Panc1 (cell line): ENCODE measurements around the gene HIPK3. TPM values are rescaled to one million over a fixed set of nuclear protein-coding genes. Genes with fewer than 3 reads are reported as not detected.

ENCODE experiments used
- ATAC-seq: fragments of 200-7000 bp; cut with Tn5 transposase; 2 replicates; pipeline ENCODE4 v1.9.1; 2020; ENCODE audit warnings: mild to moderate bottlenecking, moderate library complexity
- BruUV-seq: library from RNA; stranded (reverse); fragments of 400-500 nt; replicated peaks from 2 replicates; lab custom pipeline; 2021; lab: Mats Ljungman, UMichigan
- CTCF ChIA-PET: fragments of 300-600 bp; sonication (Branson Sonifier 250); formaldehyde crosslinking; loops from one replicate; lab custom pipeline; 2022; ENCODE audit warnings: antibody characterized with exemption; lab: Charles Lee
- POLR2A ChIA-PET: fragments of 300-600 bp; sonication (Branson Sonifier 250); formaldehyde crosslinking; loops from one replicate; lab custom pipeline; 2022; ENCODE audit warnings: antibody characterized with exemption; lab: Charles Lee
- DNase-seq: peaks from one replicate; pipeline ENCODE4 v3.0.0-alpha.2; 2010; ENCODE audit warnings: low read depth, low spot score
- H3K27ac ChIP-seq: 2 replicates; pipeline ENCODE4 v1.5.1; 2011; ENCODE audit warnings: mild to moderate bottlenecking, low read length, inconsistent platforms
- H3K27me3 ChIP-seq: fragments of 200-500 bp; sonication (Bioruptor generic); 2 replicates; pipeline ENCODE4 v1.6.0; 2014; ENCODE audit warnings: low read length, inconsistent platforms; ENCODE audit not compliant: control insufficient read depth, insufficient read depth
- H3K36me3 ChIP-seq: fragments of 200-500 bp; sonication (Bioruptor generic); 2 replicates; pipeline ENCODE4 v1.5.1; 2014; ENCODE audit warnings: inconsistent platforms, mild to moderate bottlenecking, low read length, moderate library complexity; ENCODE audit not compliant: control insufficient read depth, insufficient read depth
- H3K4me1 ChIP-seq: 2 replicates; pipeline ENCODE4 v1.5.1; 2011; ENCODE audit warnings: inconsistent platforms, mild to moderate bottlenecking, low read length, moderate library complexity; ENCODE audit not compliant: control insufficient read depth, insufficient read depth
- H3K4me3 ChIP-seq, 2 experiments: 2 replicates each; pipeline ENCODE4 v1.5.1; 2011 to 2012; ENCODE audit warnings: low read depth in 2 of 2, low read length in 2 of 2, mild to moderate bottlenecking in 2 of 2, inconsistent platforms in 1 of 2, moderate library complexity in 1 of 2
- H3K9me3 ChIP-seq: fragments of 200-500 bp; sonication (Bioruptor generic); 2 replicates; pipeline ENCODE4 v1.5.1; 2014; ENCODE audit warnings: low read depth, mild to moderate bottlenecking, inconsistent platforms, low read length, moderate library complexity; ENCODE audit not compliant: control insufficient read depth, insufficient read depth
- POLR2AphosphoS5 ChIP-seq: IDR thresholded peaks from 2 replicates; pipeline ENCODE4 v1.6.1; 2012; ENCODE audit warnings: mild to moderate bottlenecking, low read depth, low read length, moderate library complexity
- SIN3A ChIP-seq: IDR thresholded peaks from 2 replicates; pipeline ENCODE4 v1.6.1; 2012; ENCODE audit warnings: low read depth, mild to moderate bottlenecking, low read length, moderate library complexity, borderline replicate concordance; ENCODE audit not compliant: insufficient read depth
- TCF7L2 ChIP-seq: IDR thresholded peaks from 2 replicates; pipeline ENCODE4 v1.6.1; 2011; ENCODE audit warnings: mild to moderate bottlenecking, low read depth, low read length, inconsistent platforms
- in situ Hi-C: cut with HindIII; loops from 2 replicates; pipeline ENCODE4 v1.10.0; 2016; ENCODE audit warnings: low sequenced_read_pairs, low pct_unique_long_range_greater_than_20kb
- intact Hi-C: fragments of 100-400 bp; cut with micrococcal nuclease; formaldehyde crosslinking; loops from one replicate; pipeline ENCODE4 v1.10.0; 2022; ENCODE audit not compliant: unreplicated experiment
- total RNA-seq: library from RNA; stranded (reverse); gene quantifications from one replicate; pipeline ENCODE4 v1.2.1, GENCODE V29; 2021; ENCODE audit not compliant: unreplicated experiment
- TF ChIP-seq, protein P1 (sequence below): fragments of 450-650 bp; IDR thresholded peaks from 2 replicates; pipeline ENCODE4 v1.5.1; 2017; ENCODE audit warnings: mild to moderate bottlenecking
- TF ChIP-seq, protein P2 (sequence below), 2 experiments: IDR thresholded peaks; 2 replicates each; pipeline ENCODE4 v1.6.1; 2011 to 2012; ENCODE audit warnings: low read depth in 2 of 2, control low read depth in 1 of 2, low read length in 1 of 2, mild to moderate bottlenecking in 1 of 2, moderate library complexity in 1 of 2; ENCODE audit not compliant: insufficient read depth in 1 of 2

HIPK3 gene
- total RNA-seq, 1 experiment from 2014 or later = 72.2 TPM

DNA sequence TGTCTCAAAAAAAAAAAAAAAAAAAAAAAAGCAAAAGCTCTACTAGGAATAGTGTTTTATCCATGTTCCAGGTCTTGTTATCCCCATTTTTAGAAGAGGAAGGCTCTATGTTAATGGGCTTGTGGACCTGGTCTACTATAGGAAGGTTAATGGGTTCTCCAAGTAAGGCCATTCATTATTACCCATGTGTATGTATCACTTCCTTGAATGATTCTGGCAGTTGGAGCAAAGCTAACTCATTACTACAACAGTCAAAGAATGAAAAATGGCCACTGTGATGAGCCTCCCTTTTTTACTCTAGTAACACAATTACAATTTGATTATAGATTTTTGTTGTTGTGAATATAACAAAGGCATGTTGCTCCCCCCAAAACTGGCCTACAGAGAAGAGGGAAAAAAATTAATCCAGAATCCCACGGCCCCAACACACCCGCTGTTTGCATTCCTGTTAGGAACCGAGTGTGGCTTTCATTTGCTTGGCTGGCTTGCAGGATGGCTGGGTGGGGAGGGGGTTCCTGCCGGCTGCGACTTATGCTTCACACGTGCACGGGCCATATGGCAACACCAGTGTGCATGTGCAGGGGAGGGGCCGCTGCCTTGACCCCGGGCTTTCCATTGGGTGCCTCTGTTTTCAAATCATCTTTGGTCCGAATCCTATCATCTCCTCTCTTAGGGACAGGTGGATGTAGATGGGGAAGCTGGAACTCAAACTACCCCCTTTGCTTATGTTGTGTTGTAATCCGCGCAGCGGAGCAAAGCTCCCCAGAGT lies 148.8 kb downstream of the HIPK3 start:
- Histone ChIP-seq H3K27ac (no peak overlapping the region), H3K4me1 (no peaks in the 10 kb centered on the region), H3K27me3 (no peaks in the 10 kb centered on the region), H3K9me3 (no peaks in the 10 kb centered on the region), H3K36me3 (no peaks in the 10 kb centered on the region), H3K4me3 (no peak overlapping the region)
- no peak for TF ChIP-seq SIN3A
- TF ChIP-seq, protein P1, sequence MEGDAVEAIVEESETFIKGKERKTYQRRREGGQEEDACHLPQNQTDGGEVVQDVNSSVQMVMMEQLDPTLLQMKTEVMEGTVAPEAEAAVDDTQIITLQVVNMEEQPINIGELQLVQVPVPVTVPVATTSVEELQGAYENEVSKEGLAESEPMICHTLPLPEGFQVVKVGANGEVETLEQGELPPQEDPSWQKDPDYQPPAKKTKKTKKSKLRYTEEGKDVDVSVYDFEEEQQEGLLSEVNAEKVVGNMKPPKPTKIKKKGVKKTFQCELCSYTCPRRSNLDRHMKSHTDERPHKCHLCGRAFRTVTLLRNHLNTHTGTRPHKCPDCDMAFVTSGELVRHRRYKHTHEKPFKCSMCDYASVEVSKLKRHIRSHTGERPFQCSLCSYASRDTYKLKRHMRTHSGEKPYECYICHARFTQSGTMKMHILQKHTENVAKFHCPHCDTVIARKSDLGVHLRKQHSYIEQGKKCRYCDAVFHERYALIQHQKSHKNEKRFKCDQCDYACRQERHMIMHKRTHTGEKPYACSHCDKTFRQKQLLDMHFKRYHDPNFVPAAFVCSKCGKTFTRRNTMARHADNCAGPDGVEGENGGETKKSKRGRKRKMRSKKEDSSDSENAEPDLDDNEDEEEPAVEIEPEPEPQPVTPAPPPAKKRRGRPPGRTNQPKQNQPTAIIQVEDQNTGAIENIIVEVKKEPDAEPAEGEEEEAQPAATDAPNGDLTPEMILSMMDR = no peak
- TF ChIP-seq, protein P2, sequence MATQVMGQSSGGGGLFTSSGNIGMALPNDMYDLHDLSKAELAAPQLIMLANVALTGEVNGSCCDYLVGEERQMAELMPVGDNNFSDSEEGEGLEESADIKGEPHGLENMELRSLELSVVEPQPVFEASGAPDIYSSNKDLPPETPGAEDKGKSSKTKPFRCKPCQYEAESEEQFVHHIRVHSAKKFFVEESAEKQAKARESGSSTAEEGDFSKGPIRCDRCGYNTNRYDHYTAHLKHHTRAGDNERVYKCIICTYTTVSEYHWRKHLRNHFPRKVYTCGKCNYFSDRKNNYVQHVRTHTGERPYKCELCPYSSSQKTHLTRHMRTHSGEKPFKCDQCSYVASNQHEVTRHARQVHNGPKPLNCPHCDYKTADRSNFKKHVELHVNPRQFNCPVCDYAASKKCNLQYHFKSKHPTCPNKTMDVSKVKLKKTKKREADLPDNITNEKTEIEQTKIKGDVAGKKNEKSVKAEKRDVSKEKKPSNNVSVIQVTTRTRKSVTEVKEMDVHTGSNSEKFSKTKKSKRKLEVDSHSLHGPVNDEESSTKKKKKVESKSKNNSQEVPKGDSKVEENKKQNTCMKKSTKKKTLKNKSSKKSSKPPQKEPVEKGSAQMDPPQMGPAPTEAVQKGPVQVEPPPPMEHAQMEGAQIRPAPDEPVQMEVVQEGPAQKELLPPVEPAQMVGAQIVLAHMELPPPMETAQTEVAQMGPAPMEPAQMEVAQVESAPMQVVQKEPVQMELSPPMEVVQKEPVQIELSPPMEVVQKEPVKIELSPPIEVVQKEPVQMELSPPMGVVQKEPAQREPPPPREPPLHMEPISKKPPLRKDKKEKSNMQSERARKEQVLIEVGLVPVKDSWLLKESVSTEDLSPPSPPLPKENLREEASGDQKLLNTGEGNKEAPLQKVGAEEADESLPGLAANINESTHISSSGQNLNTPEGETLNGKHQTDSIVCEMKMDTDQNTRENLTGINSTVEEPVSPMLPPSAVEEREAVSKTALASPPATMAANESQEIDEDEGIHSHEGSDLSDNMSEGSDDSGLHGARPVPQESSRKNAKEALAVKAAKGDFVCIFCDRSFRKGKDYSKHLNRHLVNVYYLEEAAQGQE (IDR thresholded peaks at IDR 0.05; ENCODE audit: insufficient read depth in 1 of 2, low read depth in 2 of 2, low read length in 1 of 2) = no peak
- TF ChIP-seq POLR2AphosphoS5 = no peak
- TF ChIP-seq TCF7L2 = no peak
- intact Hi-C loops = no loop called here
- POLR2A ChIA-PET = interaction anchor here (0.5 to 0.6 kb wide), 2 partner anchors 9 to 161 kb away, joined by 6 to 8 read pairs; no protein-coding TSS in a partner anchor
- CTCF ChIA-PET = interaction anchor here (0.6 kb wide), 2 partner anchors 168 to 263 kb away, joined by 3 to 8 read pairs; no protein-coding TSS in a partner anchor
- in situ Hi-C loops = no loop called here
- DNase-seq (no peak), ATAC-seq (no peak)
- no TSS peak for BruUV-seq

Other genes starting within 250 kb of the HIPK3 start
- 7.5 TPM for gene DEPDC7, start 241.5 kb upstream of the HIPK3 start, total RNA-seq
- 23.9 TPM for gene TCP11L1, start 217.8 kb upstream of the HIPK3 start, total RNA-seq
- gene CSTF3, start 95.9 kb upstream of the HIPK3 start, total RNA-seq = 29.8 TPM
- gene KIAA1549L, start 118.7 kb downstream of the HIPK3 start, total RNA-seq = 15.5 TPM